Subcutaneous adipose tissue (tissue), 4 donors: ENCODE data around the gene CITED2. TPM values are rescaled to one million over a fixed set of nuclear protein-coding genes. Genes with fewer than 3 reads are reported as not detected.

Experiments
- CTCF ChIP-seq: fragments of 450-650 bp; IDR thresholded peaks from one replicate; pipeline ENCODE4 v1.5.1; 2016; ENCODE audit warnings: low read depth, mild to moderate bottlenecking, control low read depth, antibody characterized with exemption, moderate library complexity
- total RNA-seq, 4 donors: library from RNA; depleted of rRNA; stranded (reverse); fragments of >200 nt; gene quantifications; one replicate each; pipeline ENCODE4 v1.1.0, GENCODE V29; 2016

The CITED2 gene
- total RNA-seq, 4 donors from 2014 or later, result 117 to 273 (median 201) TPM

- TF ChIP-seq CTCF, result no peak
These were observed 506 bp downstream of the CITED2 start for GRCh38 chr6:139373928-139374356.

GRCh38 chr6:139373154-139373927 is 1.1 kb downstream of the CITED2 start:
- no peak for TF ChIP-seq CTCF

GRCh38 chr6:139372326-139373153 is 1.9 kb downstream of the CITED2 start:
- no peak for TF ChIP-seq CTCF

- TF ChIP-seq CTCF, result no peak
These were observed 2.8 kb downstream of the CITED2 start for GRCh38 chr6:139371421-139372203.

- TF ChIP-seq CTCF, result no peak
These were observed 3.5 kb downstream of the CITED2 start for GRCh38 chr6:139370999-139371345.

GRCh38 chr6:139370283-139370998 is 4.0 kb downstream of the CITED2 start:
- no peak for TF ChIP-seq CTCF
